HK-2 (cell line): ENCODE data around the gene NEK1.
"Not testable (repeated sequence)": the region's sequence is repeated elsewhere in the genome, so short reads cannot be mapped to it uniquely, and the experiment has no call there.

Experiments used
- DNase-seq: peaks from one replicate; pipeline ENCODE4 v3.0.0-alpha.2; 2018; ENCODE audit not compliant: unreplicated experiment

The NEK1 gene

GRCh38 chr4:169601016-169601771, 11.2 kb downstream of the NEK1 start:
- no peak for DNase-seq

DNA sequence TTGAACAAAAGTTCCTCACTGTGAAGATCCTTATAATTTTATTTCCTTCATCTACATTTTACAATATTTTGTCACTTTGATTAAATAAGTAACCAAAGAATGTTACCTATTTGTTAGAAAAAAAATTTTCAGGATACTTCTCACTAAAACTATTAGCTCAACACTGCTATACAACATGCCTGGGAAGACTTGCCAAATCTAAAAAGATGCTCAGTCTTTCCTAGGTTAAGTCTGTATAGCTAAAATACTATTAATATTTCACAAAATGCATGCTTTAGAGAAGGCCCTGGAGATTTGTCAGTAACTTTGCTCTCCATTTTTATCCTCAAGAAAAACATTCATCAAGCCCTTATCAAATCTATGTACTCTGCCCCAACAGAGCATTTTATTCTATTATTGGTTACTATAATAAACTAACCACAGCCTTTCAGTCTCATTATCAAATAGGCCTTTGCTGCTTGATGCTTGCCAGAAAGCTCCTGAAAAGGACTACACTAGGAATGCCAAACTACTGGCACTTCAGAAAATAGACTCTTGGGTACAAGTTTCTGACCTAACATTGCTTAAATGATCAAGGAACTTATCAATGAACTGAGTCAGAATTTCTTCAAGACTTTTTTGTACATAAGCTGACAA, 17.7 kb downstream of the NEK1 start:
- no peak for DNase-seq

DNA sequence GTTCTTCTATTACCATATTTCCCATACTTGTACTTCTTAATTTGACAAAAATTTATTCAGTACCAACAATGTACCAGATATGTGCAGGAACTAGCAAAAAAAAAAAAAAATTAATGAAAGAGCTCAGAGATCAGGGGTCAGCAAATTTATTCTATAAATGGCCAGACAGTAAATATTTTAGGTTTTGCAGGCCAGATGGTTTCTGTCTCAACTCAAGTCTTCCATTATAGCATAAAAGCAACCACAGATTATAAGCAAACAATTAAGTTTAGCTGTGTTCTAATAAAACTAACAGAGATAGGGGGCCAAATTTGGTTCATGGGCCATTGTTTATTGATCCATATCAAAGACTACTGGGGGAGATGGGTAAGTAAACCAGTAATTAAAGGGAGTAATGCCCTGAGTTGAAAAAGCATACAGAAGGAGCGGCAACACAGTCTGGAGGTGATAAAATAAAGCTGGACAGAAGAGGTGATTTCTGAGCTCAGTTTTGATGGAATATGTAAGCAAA, 19.3 kb downstream of the NEK1 start:
- no peak for DNase-seq

GRCh38 chr4:169583563-169583962, 28.8 kb downstream of the NEK1 start:
- DNase-seq: no peak

GRCh38 chr4:169582706-169583105, 29.7 kb downstream of the NEK1 start:
- no peak for DNase-seq

DNA sequence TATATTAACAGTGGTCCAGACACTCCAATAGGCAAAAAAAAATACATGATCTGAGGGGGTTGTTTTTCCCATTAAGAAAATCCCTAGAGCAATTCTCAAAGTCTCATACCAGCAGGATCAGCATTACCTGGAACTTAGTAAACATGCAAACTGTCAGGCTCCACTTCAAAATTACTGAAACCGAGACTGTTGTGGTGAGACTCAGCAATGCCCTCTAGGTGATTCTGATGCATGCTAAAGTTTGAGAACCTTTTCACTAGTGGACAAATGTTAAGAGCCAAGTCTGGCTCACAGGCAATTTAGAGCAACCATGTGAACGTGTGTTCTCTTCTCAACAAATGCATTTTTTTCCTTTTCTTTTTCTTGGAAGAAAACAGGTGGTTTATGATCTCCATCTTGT, 30.2 kb downstream of the NEK1 start:
- no peak for DNase-seq

DNA sequence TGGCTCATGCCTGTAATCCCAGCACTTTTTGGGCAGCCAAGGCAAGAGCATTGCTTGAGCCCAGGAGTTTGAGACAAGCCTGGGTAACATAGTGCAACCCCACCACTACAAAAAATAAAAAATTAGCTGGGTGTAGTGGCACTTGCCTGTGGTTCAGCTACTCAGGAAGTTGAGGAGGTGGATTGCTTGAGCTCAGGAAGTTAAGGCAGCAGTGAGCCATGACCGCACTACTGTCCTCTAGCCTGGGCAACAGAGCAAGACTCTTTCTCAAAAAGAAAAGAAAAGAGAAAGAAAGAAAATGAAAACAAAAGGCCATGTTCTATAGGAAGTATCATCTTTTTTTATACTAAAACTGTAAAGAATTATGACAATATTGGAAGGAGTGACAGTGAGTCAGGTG, 38.5 kb downstream of the NEK1 start:
- DNase-seq: no peak

- no peak for DNase-seq
Measured at GRCh38 chr4:169571435-169571834, 40.9 kb downstream of the NEK1 start.

DNA sequence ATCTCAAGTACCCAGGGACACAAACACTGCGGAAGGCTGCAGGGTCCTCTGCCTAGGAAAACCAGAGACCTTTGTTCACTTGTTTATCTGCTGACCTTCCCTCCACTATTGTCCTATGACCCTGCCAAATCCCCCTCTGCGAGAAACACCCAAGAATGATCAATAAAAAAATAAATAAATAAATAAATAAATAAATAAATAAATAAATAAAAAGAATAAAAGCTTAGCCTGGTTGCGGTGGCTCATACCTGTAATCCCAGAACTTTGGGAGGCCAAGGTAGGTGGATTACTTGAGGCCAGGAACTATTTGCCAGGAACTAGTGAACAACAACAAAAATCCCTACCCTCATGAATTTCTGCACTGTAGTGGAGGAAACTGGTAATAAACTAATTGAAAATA, 41.4 kb downstream of the NEK1 start:
- not testable (repeated sequence) for DNase-seq

DNA sequence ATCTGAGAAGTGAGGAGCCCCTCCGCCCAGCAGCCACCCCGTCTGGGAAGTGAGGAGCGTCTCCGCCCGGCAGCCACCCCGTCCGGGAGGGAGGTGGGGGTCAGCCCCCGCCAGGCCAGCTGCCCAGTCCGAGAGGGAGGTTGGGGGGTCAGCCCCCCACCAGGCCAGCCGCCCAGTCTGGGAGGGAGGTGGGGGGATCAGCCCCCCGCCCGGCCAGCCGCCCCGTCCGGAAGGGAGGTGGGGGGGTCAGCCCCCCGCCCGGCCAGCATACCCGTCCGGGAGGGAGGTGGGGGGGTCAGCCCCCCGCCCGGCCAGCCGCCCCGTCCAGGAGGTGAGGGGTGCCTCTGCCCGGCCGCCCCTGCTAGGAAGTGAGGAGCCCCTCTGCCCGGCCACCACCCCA, 42.1 kb downstream of the NEK1 start:
- DNase-seq: not testable (repeated sequence)

- not testable (repeated sequence) for DNase-seq
Measured at GRCh38 chr4:169569188-169569587, 43.2 kb downstream of the NEK1 start.

GRCh38 chr4:169567916-169568315, 44.5 kb downstream of the NEK1 start:
- DNase-seq: no peak

GRCh38 chr4:169566021-169566818, 46.2 kb downstream of the NEK1 start:
- no peak for DNase-seq

GRCh38 chr4:169565606-169566005, 46.8 kb downstream of the NEK1 start:
- no peak for DNase-seq

DNA sequence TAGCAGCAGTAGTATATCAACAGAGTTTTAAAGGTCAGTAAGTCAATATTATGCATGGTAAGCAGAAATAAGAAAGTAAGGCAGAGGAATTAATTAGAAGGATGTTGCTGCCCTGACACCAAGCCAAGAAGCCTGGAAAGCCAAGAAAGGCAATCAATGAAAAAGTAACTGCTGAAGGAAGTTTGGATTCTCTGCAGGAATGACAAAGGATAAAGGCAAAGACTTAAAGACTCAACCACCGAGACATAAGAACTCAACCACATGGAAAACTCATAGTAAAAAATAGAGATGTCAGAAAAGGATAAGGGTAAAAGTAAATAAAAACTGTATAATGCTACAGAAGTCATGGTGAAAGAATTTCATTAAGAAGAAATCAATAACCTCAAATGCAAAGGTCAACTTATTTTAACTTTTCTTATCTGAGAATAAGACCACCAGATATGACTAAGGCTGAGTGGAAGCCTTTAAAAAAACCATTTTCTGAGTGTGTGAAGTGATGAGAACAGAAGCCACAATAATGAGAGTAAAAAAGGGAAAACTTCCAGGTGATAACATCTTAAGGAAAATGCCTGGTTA, 55.2 kb downstream of the NEK1 start:
- no peak for DNase-seq

DNA sequence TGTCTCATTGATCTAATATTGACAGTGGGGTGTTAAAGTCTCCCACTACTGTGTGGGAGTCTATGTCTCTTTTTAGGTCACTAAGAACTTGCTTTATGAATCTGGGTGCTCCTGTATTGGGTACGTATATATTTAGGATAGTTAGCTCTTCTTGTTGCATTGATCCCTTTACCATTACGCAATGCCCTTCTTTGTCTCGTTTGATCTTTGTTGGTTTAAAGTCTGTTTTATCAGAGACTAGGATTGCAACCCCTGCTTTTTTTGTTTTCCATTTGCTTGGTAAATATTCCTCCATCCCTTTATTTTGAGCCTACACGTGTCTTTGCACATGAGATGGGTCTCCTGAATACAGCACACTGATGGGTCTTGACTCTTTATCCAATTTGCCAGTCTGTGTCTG, 65.8 kb downstream of the NEK1 start:
- not testable (repeated sequence) for DNase-seq

DNA sequence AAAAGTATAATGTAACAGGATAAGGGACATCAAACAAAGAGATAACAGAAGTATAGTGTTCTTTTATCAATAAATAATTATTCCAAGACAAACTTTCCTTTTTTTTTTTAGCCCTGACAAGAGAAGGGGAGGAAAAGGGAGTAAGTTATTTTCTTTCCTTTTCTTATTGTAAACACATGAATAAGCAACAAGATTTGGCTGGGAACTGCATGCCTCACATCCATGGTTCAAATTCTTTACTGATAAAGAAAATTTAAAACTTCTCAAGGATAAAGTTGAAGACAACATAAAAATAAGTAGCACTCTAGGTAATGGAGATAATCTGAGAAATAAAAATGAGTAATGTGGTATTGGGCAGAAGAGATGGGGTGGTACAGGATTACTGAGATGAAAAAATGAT, 71.6 kb downstream of the NEK1 start:
- DNase-seq: no peak

- DNase-seq: no peak
Measured at GRCh38 chr4:169530048-169530447, 82.3 kb downstream of the NEK1 start.

GRCh38 chr4:169523796-169524195, 88.6 kb downstream of the NEK1 start:
- DNase-seq: no peak

DNA sequence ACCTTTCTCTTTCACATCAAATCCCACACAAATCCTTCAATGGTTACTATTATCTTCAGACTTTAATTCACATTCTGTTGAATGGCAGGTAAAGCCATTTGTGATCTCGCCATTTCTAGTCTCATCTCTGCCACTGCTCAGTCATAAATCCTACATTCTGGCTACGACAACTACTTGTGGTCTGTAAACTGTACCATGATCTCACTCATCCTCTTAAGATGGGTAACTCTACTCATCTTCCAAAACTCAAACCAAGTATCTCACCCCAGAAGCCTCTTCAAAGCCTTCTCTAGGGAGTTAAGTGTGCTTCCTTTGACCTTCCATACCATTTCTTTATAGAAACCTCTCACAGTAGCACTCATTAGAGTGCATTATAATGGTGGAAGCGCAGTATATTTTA, 101.8 kb downstream of the NEK1 start:
- no peak for DNase-seq

DNA sequence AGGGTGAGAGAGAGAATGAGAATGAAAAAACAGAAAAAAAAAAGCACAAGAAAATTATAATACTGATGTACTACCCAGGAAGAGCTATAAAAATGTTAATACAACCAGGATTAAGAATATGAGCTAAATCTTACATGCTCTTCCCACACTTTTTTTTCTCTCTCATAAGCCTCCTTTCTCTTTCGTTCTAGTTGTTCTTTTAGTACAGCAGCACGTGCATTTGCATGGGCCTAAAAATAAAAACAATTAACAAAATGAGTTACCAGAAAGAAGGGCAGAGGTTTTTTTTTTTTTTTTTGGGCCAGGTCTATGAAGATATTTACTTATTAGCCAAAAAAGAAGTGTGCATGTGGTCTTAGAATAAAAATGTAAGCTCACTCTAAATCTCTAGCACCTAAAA, 105.5 kb downstream of the NEK1 start:
- DNase-seq: no peak

DNA sequence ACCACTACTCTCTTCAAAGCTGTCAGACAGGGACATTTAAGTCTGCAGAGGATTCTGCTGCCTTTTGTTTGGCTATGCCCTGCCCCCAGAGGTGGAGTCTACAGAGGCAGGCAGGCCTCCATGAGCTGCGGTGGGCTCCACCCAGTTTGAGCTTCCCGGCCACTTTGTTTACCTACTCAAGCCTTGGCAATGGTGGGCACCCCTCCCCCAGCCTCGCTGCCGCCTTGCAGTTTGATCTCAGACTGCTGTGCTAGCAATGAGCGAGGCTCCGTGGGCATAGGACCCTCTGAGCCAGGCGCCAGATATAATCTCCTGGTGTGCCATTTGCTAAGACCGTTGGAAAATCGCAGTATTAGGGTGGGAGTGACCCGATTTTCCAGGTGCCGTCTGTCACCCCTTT, 112.5 kb downstream of the NEK1 start:
- DNase-seq: not testable (repeated sequence)
